Activated CD8-positive, alpha-beta T cell treated with anti-CD3 and anti-CD28 coated beads for 36 hours (primary cell): ENCODE results near the gene DOCK4. TPM values are rescaled to one million over a fixed set of nuclear protein-coding genes. Genes with fewer than 3 reads are reported as not detected.

Source experiments
- ATAC-seq: fragments of 200-7000 bp; cut with Tn5 transposase; one replicate; pipeline ENCODE4 v1.10.0; 2021; ENCODE audit warnings: mild to moderate bottlenecking, moderate library complexity
- CTCF ChIA-PET: fragments of 350-600 bp; sonication (Branson Sonifier 250); formaldehyde crosslinking; loops from one replicate; lab custom pipeline; 2021; ENCODE audit warnings: antibody characterized with exemption; lab: Charles Lee
- POLR2A ChIA-PET: fragments of 350-600 bp; sonication (Branson Sonifier 250); formaldehyde crosslinking; loops from one replicate; lab custom pipeline; 2021; ENCODE audit warnings: antibody characterized with exemption; lab: Charles Lee
- DNase-seq: peaks from one replicate; pipeline ENCODE4 v3.0.0-alpha.2; 2020
- H3K27ac Mint-ChIP-seq: one replicate; pipeline ENCODE4 v1.8.0; 2021; ENCODE audit warnings: mild to moderate bottlenecking, mixed read lengths
- H3K27me3 Mint-ChIP-seq: one replicate; pipeline ENCODE4 v1.8.0; 2021; ENCODE audit warnings: mixed read lengths
- H3K36me3 Mint-ChIP-seq: one replicate; pipeline ENCODE4 v1.8.0; 2021; ENCODE audit warnings: low read depth, mixed read lengths
- H3K4me1 Mint-ChIP-seq: one replicate; pipeline ENCODE4 v1.8.0; 2021; ENCODE audit warnings: low read depth, mixed read lengths
- H3K4me3 Mint-ChIP-seq: one replicate; pipeline ENCODE4 v1.8.0; 2021; ENCODE audit warnings: mild to moderate bottlenecking, moderate library complexity, mixed read lengths
- H3K9me3 Mint-ChIP-seq: one replicate; pipeline ENCODE4 v1.8.0; 2021; ENCODE audit warnings: mixed read lengths
- CTCF ChIP-seq: fragments of 200-600 bp; IDR thresholded peaks from one replicate; pipeline ENCODE4 v1.8.0; 2022; ENCODE audit warnings: antibody characterized with exemption, mild to moderate bottlenecking
- intact Hi-C: fragments of 100-400 bp; cut with micrococcal nuclease; formaldehyde crosslinking; loops from one replicate; pipeline ENCODE4 v1.10.0; 2022
- total RNA-seq, 2 experiments: library from RNA; stranded (reverse); gene quantifications; one replicate each; pipeline ENCODE4 v1.2.3, GENCODE V29; 2021

DOCK4 gene
- total RNA-seq, 2 experiments from 2014 or later, result 0.31 to 0.32 TPM

GRCh38 chr7:111784296-111784695 is 421.9 kb downstream of the DOCK4 start:
- no peak for DNase-seq
- ATAC-seq, result no peak
- no peak for TF ChIP-seq CTCF
- Mint-ChIP-seq H3K9me3 (no peaks in the 10 kb centered on the region), H3K27ac (no peak overlapping the region), H3K27me3 (peaks cover 5% of the 10 kb centered on the region), H3K4me1 (no peaks in the 10 kb centered on the region), H3K4me3 (no peak overlapping the region), H3K36me3 (no peaks in the 10 kb centered on the region)
- POLR2A ChIA-PET, result no interaction called here
- CTCF ChIA-PET, result no interaction called here
- intact Hi-C loops, result no loop called here

- H3K4me3 Mint-ChIP-seq, result no peak overlapping the region
- H3K9me3 Mint-ChIP-seq, result no peaks in the 10 kb centered on the region
- no peaks in the 10 kb centered on the region for H3K36me3 Mint-ChIP-seq
- intact Hi-C loops, result no loop called here
- peaks cover 5% of the 10 kb centered on the region for H3K27me3 Mint-ChIP-seq
- H3K27ac Mint-ChIP-seq, result no peak overlapping the region
- no peak for TF ChIP-seq CTCF
- DNase-seq, result no peak
- no peak for ATAC-seq
- no peaks in the 10 kb centered on the region for H3K4me1 Mint-ChIP-seq
- CTCF ChIA-PET, result no interaction called here
- POLR2A ChIA-PET, result no interaction called here
Observed at GRCh38 chr7:111783854-111784253, 422.3 kb downstream of the DOCK4 start.

GRCh38 chr7:111780527-111780926 is 425.7 kb downstream of the DOCK4 start:
- intact Hi-C loops, result no loop called here

GRCh38 chr7:111775206-111775605 is 431.0 kb downstream of the DOCK4 start:
- Mint-ChIP-seq H3K27me3 (peaks cover 9% of the 10 kb centered on the region), H3K27ac (no peak overlapping the region), H3K9me3 (peaks cover 9% of the 10 kb centered on the region), H3K36me3 (no peaks in the 10 kb centered on the region), H3K4me3 (no peak overlapping the region), H3K4me1 (no peaks in the 10 kb centered on the region)
- ATAC-seq (no peak), DNase-seq (no peak)
- ChIA-PET CTCF (no interaction called here), POLR2A (no interaction called here)
- TF ChIP-seq CTCF, result no peak
- intact Hi-C loops, result no loop called here

More at GRCh38 chr7:111780527-111780926, 425.7 kb downstream of the DOCK4 start:
- CTCF ChIA-PET, result interaction anchor here (1.1 to 1.4 kb wide), 2 partner anchors 17 to 39 kb away, joined by 3 to 5 read pairs; no protein-coding TSS in a partner anchor
- TF ChIP-seq CTCF, result no peak
- no peak for DNase-seq
- Mint-ChIP-seq H3K27ac (no peak overlapping the region), H3K4me1 (no peaks in the 10 kb centered on the region), H3K36me3 (no peaks in the 10 kb centered on the region), H3K9me3 (peaks cover 9% of the 10 kb centered on the region), H3K27me3 (peaks cover 5% of the 10 kb centered on the region), H3K4me3 (no peak overlapping the region)
- POLR2A ChIA-PET, result no interaction called here
- no peak for ATAC-seq

GRCh38 chr7:111772716-111773115 is 433.5 kb downstream of the DOCK4 start:
- intact Hi-C loops, result no loop called here
- Mint-ChIP-seq H3K36me3 (no peaks in the 10 kb centered on the region), H3K27me3 (peaks cover 3% of the 10 kb centered on the region), H3K4me3 (no peak overlapping the region), H3K27ac (no peak overlapping the region), H3K9me3 (peaks cover 8% of the 10 kb centered on the region), H3K4me1 (no peaks in the 10 kb centered on the region)
- DNase-seq, result no peak
- no peak for TF ChIP-seq CTCF
- ATAC-seq, result no peak
- ChIA-PET CTCF (no interaction called here), POLR2A (no interaction called here)
